A673 (cell line): Measurements from ENCODE around the gene SMPD2. TPM values are rescaled to one million over a fixed set of nuclear protein-coding genes. Genes with fewer than 3 reads are reported as not detected.

Experiments used
- BruUV-seq: library from RNA; stranded (reverse); fragments of 400-500 nt; replicated peaks from 2 replicates; lab custom pipeline; 2021; lab: Mats Ljungman, UMichigan
- CTCF ChIA-PET: fragments of 300-600 bp; sonication (Branson Sonifier 250); formaldehyde crosslinking; loops from one replicate; lab custom pipeline; 2022; ENCODE audit warnings: antibody characterized with exemption; lab: Charles Lee
- POLR2A ChIA-PET: fragments of 300-600 bp; sonication (Branson Sonifier 250); formaldehyde crosslinking; loops from one replicate; lab custom pipeline; 2022; ENCODE audit warnings: antibody characterized with exemption; ENCODE audit not compliant: low non-redundant PET; lab: Charles Lee
- DNase-seq: peaks from one replicate; pipeline ENCODE4 v3.0.0-alpha.2; 2015; ENCODE audit warnings: low spot score
- H3K27ac ChIP-seq: fragments of 200-600 bp; sonication (generic); 2 replicates; pipeline ENCODE4 v1.5.1; 2016; ENCODE audit warnings: mixed run types, low read depth, mild to moderate bottlenecking, mixed read lengths, antibody characterized with exemption, low read length; ENCODE audit not compliant: poor library complexity, severe bottlenecking
- H3K27me3 ChIP-seq: fragments of 200-600 bp; sonication (generic); replicated peaks from 2 replicates; pipeline ENCODE4 v1.6.1; 2017; ENCODE audit warnings: mixed run types, low read depth, mild to moderate bottlenecking, mixed read lengths, antibody characterized with exemption, low read length; ENCODE audit not compliant: insufficient read depth, poor library complexity
- H3K36me3 ChIP-seq: fragments of 200-600 bp; sonication (generic); 2 replicates; pipeline ENCODE4 v1.6.1; 2016; ENCODE audit warnings: mixed run types, mild to moderate bottlenecking, mixed read lengths, antibody characterized with exemption, low read length; ENCODE audit not compliant: insufficient read depth, poor library complexity, severe bottlenecking
- H3K4me1 ChIP-seq: fragments of 200-600 bp; sonication (generic); 2 replicates; pipeline ENCODE4 v1.6.1; 2017; ENCODE audit warnings: mixed run types, mild to moderate bottlenecking, mixed read lengths, antibody characterized with exemption, low read length; ENCODE audit not compliant: insufficient read depth, poor library complexity, severe bottlenecking
- H3K4me3 ChIP-seq: fragments of 200-600 bp; sonication (generic); 2 replicates; pipeline ENCODE4 v1.5.1; 2016; ENCODE audit warnings: low read depth, mixed run types, mild to moderate bottlenecking, mixed read lengths, low read length; ENCODE audit not compliant: poor library complexity, severe bottlenecking
- H3K9me3 ChIP-seq: fragments of 200-600 bp; sonication (generic); 2 replicates; pipeline ENCODE4 v1.6.1; 2016; ENCODE audit warnings: mixed run types, low read depth, mild to moderate bottlenecking, mixed read lengths, antibody characterized with exemption, low read length; ENCODE audit not compliant: poor library complexity, severe bottlenecking
- CTCF ChIP-seq: fragments of 300-800, 200-600 bp; sonication (generic); conservative IDR thresholded peaks from 2 replicates; pipeline ENCODE4 v1.5.1; 2017; ENCODE audit warnings: low read depth, mild to moderate bottlenecking, antibody characterized with exemption, low read length, moderate library complexity, mixed read lengths
- EZH2 ChIP-seq: fragments of 200-600 bp; sonication (generic); IDR thresholded peaks from 2 replicates; pipeline ENCODE4 v1.6.1; 2017; ENCODE audit warnings: borderline replicate concordance, low read depth, mild to moderate bottlenecking, mixed read lengths, antibody characterized with exemption, low read length; ENCODE audit not compliant: poor library complexity, severe bottlenecking
- intact Hi-C: fragments of 100-400 bp; cut with micrococcal nuclease; formaldehyde crosslinking; loops from one replicate; pipeline ENCODE4 v1.10.0; 2022; ENCODE audit not compliant: unreplicated experiment
- total RNA-seq: library from RNA; stranded (reverse); gene quantifications from 2 replicates; pipeline ENCODE4 v1.2.3, GENCODE V29; 2021

SMPD2 gene
- total RNA-seq, 1 experiment from 2014 or later: 8.6 TPM

- H3K36me3 ChIP-seq: no peaks in the 10 kb centered on the region
- H3K4me1 ChIP-seq: no peaks in the 10 kb centered on the region
- H3K4me3 ChIP-seq: no peak overlapping the region
- H3K27me3 ChIP-seq: no peaks in the 10 kb centered on the region
- ChIA-PET CTCF (no interaction called here), POLR2A (no interaction called here)
- no peak for DNase-seq
- H3K27ac ChIP-seq: no peak overlapping the region
- intact Hi-C loops: no loop called here
- TF ChIP-seq EZH2 (no peak), CTCF (no peak)
- no peaks in the 10 kb centered on the region for H3K9me3 ChIP-seq
- no TSS peak for BruUV-seq
Observed at GRCh38 chr6:109429496-109429895, 11.0 kb upstream of the SMPD2 start.

GRCh38 chr6:109434456-109434855 lies 6.1 kb upstream of the SMPD2 start:
- no TSS peak for BruUV-seq
- intact Hi-C loops: no loop called here
- no peaks in the 10 kb centered on the region for H3K36me3 ChIP-seq
- TF ChIP-seq EZH2 (no peak), CTCF (no peak)
- H3K4me1 ChIP-seq: no peaks in the 10 kb centered on the region
- POLR2A ChIA-PET: no interaction called here
- H3K9me3 ChIP-seq: no peaks in the 10 kb centered on the region
- H3K27ac ChIP-seq: no peak overlapping the region
- DNase-seq: no peak
- no peak overlapping the region for H3K4me3 ChIP-seq
- CTCF ChIA-PET: no interaction called here
- no peaks in the 10 kb centered on the region for H3K27me3 ChIP-seq

GRCh38 chr6:109436041-109436440 lies 4.5 kb upstream of the SMPD2 start:
- intact Hi-C loops: no loop called here
- no peak for DNase-seq
- no peaks in the 10 kb centered on the region for H3K9me3 ChIP-seq
- no peaks in the 10 kb centered on the region for H3K4me1 ChIP-seq
- H3K4me3 ChIP-seq: no peak overlapping the region
- H3K27me3 ChIP-seq: no peaks in the 10 kb centered on the region
- ChIA-PET CTCF (no interaction called here), POLR2A (no interaction called here)
- no TSS peak for BruUV-seq
- H3K27ac ChIP-seq: no peak overlapping the region
- no peak for TF ChIP-seq CTCF
- no peak for TF ChIP-seq EZH2
- no peaks in the 10 kb centered on the region for H3K36me3 ChIP-seq
